ENCODE results near the gene ABLIM2. TPM values are rescaled to one million over a fixed set of nuclear protein-coding genes. Genes with fewer than 3 reads are reported as not detected.

ABLIM2 gene
- total and polyA plus RNA-seq, 2 of the 4 experiments (the other 2 are of a cell fraction): under 0.01 to 0.10 TPM

GRCh38 chr4:8144359-8144758, 14.3 kb downstream of the ABLIM2 start:
- H4K91ac ChIP-seq (ENCODE audit: insufficient read depth, low read depth, low read length): no peak overlapping the region
- ChIA-PET CTCF (interaction anchor here (0.6 kb wide), 1 partner anchor 24 kb away, joined by 3 read pairs; no protein-coding TSS in a partner anchor), POLR2A (ENCODE audit: unreplicated experiment) (interaction anchor here (0.6 kb wide), 1 partner anchor 220 kb away, joined by 5 read pairs; no protein-coding TSS in a partner anchor)
- no peaks in the 10 kb centered on the region for H4K20me1 ChIP-seq (ENCODE audit: insufficient read depth, low read length)
- H3K56ac ChIP-seq (ENCODE audit: extremely low read depth, insufficient read depth, low read length): no peak overlapping the region
- dilution Hi-C loops (cut with HindIII; ENCODE audit: low sequenced_read_pairs, unreplicated experiment) (no loop called here), in situ Hi-C loops (cut with MboI; ENCODE audit: low sequenced_read_pairs) (no loop called here), intact Hi-C loops (cut with micrococcal nuclease) (no loop called here)
- H3K9me3 ChIP-seq (ENCODE audit: control insufficient read depth, insufficient read depth, low read length): no peaks in the 10 kb centered on the region
- H2BK20ac ChIP-seq (ENCODE audit: low read depth, low read length): no peak overlapping the region
- no peak overlapping the region for H2BK120ac ChIP-seq (ENCODE audit: low read depth, low read length)
- TF ChIP-seq, protein P1, sequence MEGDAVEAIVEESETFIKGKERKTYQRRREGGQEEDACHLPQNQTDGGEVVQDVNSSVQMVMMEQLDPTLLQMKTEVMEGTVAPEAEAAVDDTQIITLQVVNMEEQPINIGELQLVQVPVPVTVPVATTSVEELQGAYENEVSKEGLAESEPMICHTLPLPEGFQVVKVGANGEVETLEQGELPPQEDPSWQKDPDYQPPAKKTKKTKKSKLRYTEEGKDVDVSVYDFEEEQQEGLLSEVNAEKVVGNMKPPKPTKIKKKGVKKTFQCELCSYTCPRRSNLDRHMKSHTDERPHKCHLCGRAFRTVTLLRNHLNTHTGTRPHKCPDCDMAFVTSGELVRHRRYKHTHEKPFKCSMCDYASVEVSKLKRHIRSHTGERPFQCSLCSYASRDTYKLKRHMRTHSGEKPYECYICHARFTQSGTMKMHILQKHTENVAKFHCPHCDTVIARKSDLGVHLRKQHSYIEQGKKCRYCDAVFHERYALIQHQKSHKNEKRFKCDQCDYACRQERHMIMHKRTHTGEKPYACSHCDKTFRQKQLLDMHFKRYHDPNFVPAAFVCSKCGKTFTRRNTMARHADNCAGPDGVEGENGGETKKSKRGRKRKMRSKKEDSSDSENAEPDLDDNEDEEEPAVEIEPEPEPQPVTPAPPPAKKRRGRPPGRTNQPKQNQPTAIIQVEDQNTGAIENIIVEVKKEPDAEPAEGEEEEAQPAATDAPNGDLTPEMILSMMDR (conservative IDR thresholded peaks at IDR 0.05; ENCODE audit: low read depth, low read length): no peak
- no peak for TF ChIP-seq MAFK (IDR thresholded peaks at IDR 0.05; ENCODE audit: low read depth, low read length)
- TF ChIP-seq CEBPB (IDR thresholded peaks at IDR 0.05; ENCODE audit: low read depth, low read length): no peak
- TF ChIP-seq RFX5 (IDR thresholded peaks at IDR 0.05; ENCODE audit: low read depth, low read length): no peak
- no peak for TF ChIP-seq NFE2L2 (IDR thresholded peaks at IDR 0.05; ENCODE audit: low read depth, low read length)
- no peak for TF ChIP-seq CHD1 (IDR thresholded peaks at IDR 0.05; ENCODE audit: low read depth, low read length)
- TF ChIP-seq MXI1 (IDR thresholded peaks at IDR 0.05; ENCODE audit: borderline replicate concordance, low read depth, low read length): no peak
- TF ChIP-seq, protein P2, sequence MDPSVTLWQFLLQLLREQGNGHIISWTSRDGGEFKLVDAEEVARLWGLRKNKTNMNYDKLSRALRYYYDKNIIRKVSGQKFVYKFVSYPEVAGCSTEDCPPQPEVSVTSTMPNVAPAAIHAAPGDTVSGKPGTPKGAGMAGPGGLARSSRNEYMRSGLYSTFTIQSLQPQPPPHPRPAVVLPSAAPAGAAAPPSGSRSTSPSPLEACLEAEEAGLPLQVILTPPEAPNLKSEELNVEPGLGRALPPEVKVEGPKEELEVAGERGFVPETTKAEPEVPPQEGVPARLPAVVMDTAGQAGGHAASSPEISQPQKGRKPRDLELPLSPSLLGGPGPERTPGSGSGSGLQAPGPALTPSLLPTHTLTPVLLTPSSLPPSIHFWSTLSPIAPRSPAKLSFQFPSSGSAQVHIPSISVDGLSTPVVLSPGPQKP (IDR thresholded peaks at IDR 0.05; ENCODE audit: borderline replicate concordance, low read depth, low read length): no peak
- TF ChIP-seq, protein P3, sequence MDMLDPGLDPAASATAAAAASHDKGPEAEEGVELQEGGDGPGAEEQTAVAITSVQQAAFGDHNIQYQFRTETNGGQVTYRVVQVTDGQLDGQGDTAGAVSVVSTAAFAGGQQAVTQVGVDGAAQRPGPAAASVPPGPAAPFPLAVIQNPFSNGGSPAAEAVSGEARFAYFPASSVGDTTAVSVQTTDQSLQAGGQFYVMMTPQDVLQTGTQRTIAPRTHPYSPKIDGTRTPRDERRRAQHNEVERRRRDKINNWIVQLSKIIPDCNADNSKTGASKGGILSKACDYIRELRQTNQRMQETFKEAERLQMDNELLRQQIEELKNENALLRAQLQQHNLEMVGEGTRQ (IDR thresholded peaks at IDR 0.05; ENCODE audit: low read depth, low read length): no peak
- no peak for TF ChIP-seq RAD21 (IDR thresholded peaks at IDR 0.05; ENCODE audit: low read length)
- TF ChIP-seq RCOR1 (IDR thresholded peaks at IDR 0.05; ENCODE audit: insufficient replicate concordance, low read length): no peak
- no peak for TF ChIP-seq MAZ (IDR thresholded peaks at IDR 0.05; ENCODE audit: borderline replicate concordance, low read depth, low read length)
- no peak for TF ChIP-seq POLR2A (IDR thresholded peaks at IDR 0.05; ENCODE audit: low read depth, low read length)
- TF ChIP-seq SMC3 (IDR thresholded peaks at IDR 0.05; ENCODE audit: low read depth, low read length): no peak
- H4K8ac ChIP-seq (ENCODE audit: low read depth in 2 of 2, low read length in 2 of 2): no peak overlapping the region
- no peak overlapping the region for H3K14ac ChIP-seq (replicated peaks; ENCODE audit: low read depth, low read length)
- no TSS peak for BruUV-seq (replicated peaks)
- no peaks in the 10 kb centered on the region for H3K36me3 ChIP-seq (ENCODE audit: control insufficient read depth, insufficient read depth, low read length)
- ATAC-seq (ENCODE audit: low read depth) (no peak), DNase-seq (no peak)
- no peak overlapping the region for H3K27ac ChIP-seq (ENCODE audit: insufficient read depth, low read length)
- no peak overlapping the region for H2BK5ac ChIP-seq (ENCODE audit: low read depth, low read length, poor library complexity, severe bottlenecking)
- no CpG with 5 or more reads among the region's 15 CpGs for WGBS, 2 experiments (ENCODE audit: extremely low coverage in 2 of 2, insufficient read length in 1 of 2)
- no peaks in the 10 kb centered on the region for H3K4me1 ChIP-seq (ENCODE audit: control insufficient read depth, insufficient read depth, low read length)
- H3K4ac ChIP-seq (ENCODE audit: low read depth, low read length): no peak overlapping the region
- H3K27me3 ChIP-seq (ENCODE audit: control insufficient read depth, insufficient read depth, low read length): peaks cover 77% of the 10 kb centered on the region
- H3K9ac ChIP-seq (ENCODE audit: low read depth, low read length): no peak overlapping the region
- H2AFZ ChIP-seq (replicated peaks; ENCODE audit: low read length, poor library complexity): no peak overlapping the region
- H2AK5ac ChIP-seq (ENCODE audit: low read depth, low read length): no peak overlapping the region
- H3K79me1 ChIP-seq (ENCODE audit: low read depth in 1 of 2, low read length in 2 of 2): no peaks in the 10 kb centered on the region
- H2BK15ac ChIP-seq (ENCODE audit: low read depth, low read length): no peak overlapping the region
- H3K4me2 ChIP-seq (ENCODE audit: low read depth, low read length): no peak overlapping the region
- no peaks in the 10 kb centered on the region for H3K9me1 ChIP-seq (ENCODE audit: insufficient read depth, low read length)
- no peak overlapping the region for H3K23ac ChIP-seq (ENCODE audit: low read depth, low read length)
- H4K5ac ChIP-seq (ENCODE audit: low read depth, low read length): no peak overlapping the region
- no peak overlapping the region for H3K18ac ChIP-seq (ENCODE audit: low read depth, low read length)
- H2AK9ac ChIP-seq (replicated peaks; ENCODE audit: low read depth, low read length, poor library complexity): no peak overlapping the region
- no peak overlapping the region for H3K4me3 ChIP-seq (ENCODE audit: insufficient read depth, low read depth, low read length)
